Activated CD8-positive, alpha-beta T cell treated with anti-CD3 and anti-CD28 coated beads, Interleukin-2, amount 10 ng/mL, durations not matched to agents 7 days and 5 days (primary cell): Measurements from ENCODE around the gene GUCA1C. TPM values are rescaled to one million over a fixed set of nuclear protein-coding genes. Genes with fewer than 3 reads are reported as not detected.

ENCODE experiments used
- ATAC-seq: fragments of 150-1000 bp; cut with Tn5 transposase; one replicate; pipeline ENCODE4 v1.10.0; 2021; ENCODE audit warnings: moderate library complexity
- CTCF ChIA-PET: fragments of 350-600 bp; sonication (Branson Sonifier 250); formaldehyde crosslinking; loops from one replicate; lab custom pipeline; 2021; ENCODE audit warnings: antibody characterized with exemption; lab: Charles Lee
- POLR2A ChIA-PET: fragments of 350-600 bp; sonication (Branson Sonifier 250); formaldehyde crosslinking; loops from one replicate; lab custom pipeline; 2021; ENCODE audit warnings: antibody characterized with exemption; lab: Charles Lee
- DNase-seq: peaks from one replicate; pipeline ENCODE4 v3.0.0-alpha.2; 2020
- H3K27ac Mint-ChIP-seq: one replicate; pipeline ENCODE4 v1.8.0; 2021; ENCODE audit warnings: mild to moderate bottlenecking, mixed read lengths
- H3K27me3 Mint-ChIP-seq: one replicate; pipeline ENCODE4 v1.8.0; 2021; ENCODE audit warnings: low read depth, mixed read lengths
- H3K36me3 Mint-ChIP-seq: one replicate; pipeline ENCODE4 v1.8.0; 2021; ENCODE audit warnings: low read depth, mixed read lengths
- H3K4me1 Mint-ChIP-seq: one replicate; pipeline ENCODE4 v1.8.0; 2021; ENCODE audit warnings: low read depth, mixed read lengths
- H3K4me3 Mint-ChIP-seq: one replicate; pipeline ENCODE4 v1.8.0; 2021; ENCODE audit warnings: mild to moderate bottlenecking, mixed read lengths
- H3K9me3 Mint-ChIP-seq: one replicate; pipeline ENCODE4 v1.8.0; 2022; ENCODE audit warnings: mixed read lengths; ENCODE audit not compliant: insufficient read depth
- total RNA-seq, 2 experiments: library from RNA; stranded (reverse); gene quantifications; one replicate each; pipeline ENCODE4 v1.2.3, GENCODE V29; 2021

GUCA1C gene
- total RNA-seq, 2 experiments from 2014 or later, result not detected

- H3K27ac Mint-ChIP-seq, result no peak overlapping the region
- ChIA-PET POLR2A (no interaction called here), CTCF (interaction anchor here (0.6 to 1.2 kb wide), 2 partner anchors 16 to 152 kb away, joined by 4 to 8 read pairs; no protein-coding TSS in a partner anchor)
- H3K9me3 Mint-ChIP-seq, result no peaks in the 10 kb centered on the region
- H3K36me3 Mint-ChIP-seq, result peaks cover 3% of the 10 kb centered on the region
- DNase-seq (no peak), ATAC-seq (no peak)
- no peak overlapping the region for H3K4me3 Mint-ChIP-seq
- H3K27me3 Mint-ChIP-seq, result no peaks in the 10 kb centered on the region
- peaks cover 24% of the 10 kb centered on the region for H3K4me1 Mint-ChIP-seq
Measured at GRCh38 chr3:108899530-108899929, 54.1 kb downstream of the GUCA1C start.

DNA sequence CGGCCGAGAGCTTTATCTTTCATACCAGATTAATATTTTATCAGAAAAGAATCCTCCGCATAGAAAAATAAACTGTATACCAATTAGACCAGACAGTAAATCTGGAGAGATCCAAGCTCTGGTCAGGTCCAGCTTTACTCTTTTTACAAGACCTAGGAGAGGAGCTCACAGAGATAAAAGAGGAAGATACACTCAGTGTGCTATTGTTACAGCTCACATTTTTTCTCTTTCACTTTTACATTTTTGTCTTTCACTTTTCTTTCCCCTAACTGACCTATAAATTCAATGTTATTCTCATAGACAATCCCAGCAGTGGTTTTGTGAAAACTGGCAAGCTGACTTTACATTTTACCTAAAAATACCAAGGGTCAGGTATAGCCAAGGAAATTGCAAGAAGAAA is 55.8 kb downstream of the GUCA1C start:
- Mint-ChIP-seq H3K9me3 (no peaks in the 10 kb centered on the region), H3K27me3 (no peaks in the 10 kb centered on the region), H3K36me3 (peaks cover 3% of the 10 kb centered on the region), H3K4me1 (peaks cover 24% of the 10 kb centered on the region), H3K4me3 (peak overlapping the region; percentile 17), H3K27ac (peak overlapping the region; percentile 70)
- ChIA-PET CTCF (interaction anchor here (0.7 to 1.5 kb wide), 7 partner anchors 11 to 235 kb away, joined by 3 to 14 read pairs (median 3); no protein-coding TSS in a partner anchor), POLR2A (no interaction called here)
- DNase-seq, result no peak
- peak; percentile 73 for ATAC-seq

GRCh38 chr3:108894981-108895380 is 58.7 kb downstream of the GUCA1C start:
- H3K27me3 Mint-ChIP-seq, result no peaks in the 10 kb centered on the region
- no peak overlapping the region for H3K27ac Mint-ChIP-seq
- ATAC-seq (no peak), DNase-seq (no peak)
- H3K4me1 Mint-ChIP-seq, result peaks cover 15% of the 10 kb centered on the region
- H3K9me3 Mint-ChIP-seq, result no peaks in the 10 kb centered on the region
- CTCF ChIA-PET, result interaction anchor here (2.3 kb wide), 1 partner anchor 20 kb away, joined by 13 read pairs; no protein-coding TSS in a partner anchor
- H3K36me3 Mint-ChIP-seq, result no peaks in the 10 kb centered on the region
- POLR2A ChIA-PET, result no interaction called here
- no peak overlapping the region for H3K4me3 Mint-ChIP-seq

DNA sequence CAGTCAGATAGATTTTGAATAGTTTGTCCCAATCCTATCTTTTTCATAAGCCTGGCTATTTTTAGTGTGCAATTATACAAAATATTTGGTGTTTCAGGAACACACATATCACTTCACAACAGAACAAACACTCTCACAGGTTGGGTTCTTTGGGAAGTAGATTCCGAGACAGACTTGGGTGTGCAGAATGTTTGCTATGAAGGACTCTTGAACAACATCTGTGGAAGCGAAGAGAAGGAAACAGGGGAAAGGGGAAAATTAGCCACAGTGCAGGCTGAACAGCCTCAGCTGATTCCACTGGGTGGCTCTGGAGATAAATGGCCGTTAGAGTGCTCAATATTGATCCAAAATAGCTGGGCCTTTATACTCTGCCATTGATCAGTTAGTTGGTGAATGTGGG is 61.8 kb downstream of the GUCA1C start:
- DNase-seq, result no peak
- ChIA-PET POLR2A (no interaction called here), CTCF (no interaction called here)
- H3K27ac Mint-ChIP-seq, result no peak overlapping the region
- H3K27me3 Mint-ChIP-seq, result no peaks in the 10 kb centered on the region
- H3K9me3 Mint-ChIP-seq, result no peaks in the 10 kb centered on the region
- H3K4me1 Mint-ChIP-seq, result peaks cover under 1% of the 10 kb centered on the region
- no peaks in the 10 kb centered on the region for H3K36me3 Mint-ChIP-seq
- ATAC-seq, result no peak
- H3K4me3 Mint-ChIP-seq, result no peak overlapping the region

DNA sequence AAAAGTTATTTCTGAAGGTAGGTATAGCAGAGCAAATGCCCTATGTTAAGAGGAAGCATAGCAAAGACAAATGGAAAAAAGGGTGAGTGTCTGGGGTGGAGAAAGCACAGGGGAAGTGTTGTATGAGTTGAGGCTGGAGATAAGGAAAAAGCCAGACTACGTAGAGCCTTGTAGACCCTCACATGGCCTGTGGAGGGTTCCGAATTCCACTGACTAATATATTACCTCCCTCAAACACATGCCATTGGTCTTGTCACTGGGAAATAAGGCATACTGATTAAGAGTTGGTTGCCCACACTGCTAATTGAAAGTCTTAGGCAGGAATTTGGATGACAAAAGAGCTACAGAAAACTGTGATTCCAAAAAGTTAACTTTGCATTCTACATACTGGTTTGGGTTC is 65.9 kb downstream of the GUCA1C start:
- Mint-ChIP-seq H3K9me3 (no peaks in the 10 kb centered on the region), H3K4me1 (peaks cover 9% of the 10 kb centered on the region), H3K27ac (no peak overlapping the region), H3K4me3 (no peak overlapping the region), H3K36me3 (no peaks in the 10 kb centered on the region), H3K27me3 (no peaks in the 10 kb centered on the region)
- ChIA-PET CTCF (interaction anchor here (1.3 kb wide), 2 partner anchors 11 to 81 kb away, joined by 3 read pairs; no protein-coding TSS in a partner anchor), POLR2A (no interaction called here)
- DNase-seq (no peak), ATAC-seq (no peak)

DNA sequence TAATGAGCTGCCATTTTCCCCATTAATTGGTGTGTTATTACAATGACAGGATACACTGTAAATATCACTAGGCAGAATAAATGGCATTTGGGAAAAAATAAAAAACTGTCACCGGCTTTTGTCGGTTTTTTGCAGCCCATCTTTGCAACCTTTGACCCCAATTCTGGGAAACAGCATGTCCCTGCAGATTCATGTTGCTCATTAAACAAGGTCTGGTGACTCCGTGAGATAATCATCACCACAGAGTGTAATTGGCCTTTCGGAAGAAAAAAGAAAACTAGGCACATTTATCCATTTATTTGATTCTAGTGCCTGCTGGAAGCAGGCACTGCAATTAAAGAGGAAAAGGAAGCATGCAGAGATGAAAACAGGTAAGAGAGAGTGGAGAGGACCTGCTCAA is 66.6 kb downstream of the GUCA1C start:
- DNase-seq (no peak), ATAC-seq (no peak)
- ChIA-PET CTCF (interaction anchor here (1.3 kb wide), 3 partner anchors 10 to 80 kb away, joined by 3 read pairs; no protein-coding TSS in a partner anchor), POLR2A (no interaction called here)
- no peaks in the 10 kb centered on the region for H3K27me3 Mint-ChIP-seq
- peaks cover 9% of the 10 kb centered on the region for H3K4me1 Mint-ChIP-seq
- H3K27ac Mint-ChIP-seq, result no peak overlapping the region
- no peaks in the 10 kb centered on the region for H3K36me3 Mint-ChIP-seq
- H3K9me3 Mint-ChIP-seq, result no peaks in the 10 kb centered on the region
- no peak overlapping the region for H3K4me3 Mint-ChIP-seq

DNA sequence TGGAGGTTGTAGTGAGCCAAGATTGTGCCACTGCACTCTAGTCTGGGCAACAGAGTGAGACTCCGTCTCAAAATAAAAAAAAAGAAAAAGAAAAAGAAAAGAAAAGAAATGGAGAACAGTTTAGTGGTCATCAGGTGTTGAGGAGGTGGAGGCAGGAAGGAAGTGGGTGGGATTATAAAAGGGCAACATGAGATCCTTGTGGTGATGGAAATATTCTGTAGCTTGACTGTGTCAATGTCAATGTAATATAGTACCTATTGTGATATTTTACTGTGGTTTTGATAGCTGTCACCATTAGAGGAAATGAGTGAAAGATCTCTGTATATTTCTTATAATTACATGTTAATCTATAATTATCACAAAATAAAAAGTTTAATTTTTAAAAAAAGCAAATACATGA is 70.3 kb downstream of the GUCA1C start:
- no peaks in the 10 kb centered on the region for H3K27me3 Mint-ChIP-seq
- ATAC-seq (no peak), DNase-seq (no peak)
- ChIA-PET POLR2A (no interaction called here), CTCF (interaction anchor here (0.9 to 2.4 kb wide), 2 partner anchors 31 to 32 kb away, joined by 3 to 12 read pairs; no protein-coding TSS in a partner anchor)
- H3K4me1 Mint-ChIP-seq, result peaks cover 9% of the 10 kb centered on the region
- peak overlapping the region; percentile 58 for H3K27ac Mint-ChIP-seq
- no peaks in the 10 kb centered on the region for H3K9me3 Mint-ChIP-seq
- no peaks in the 10 kb centered on the region for H3K36me3 Mint-ChIP-seq
- H3K4me3 Mint-ChIP-seq, result no peak overlapping the region

DNA sequence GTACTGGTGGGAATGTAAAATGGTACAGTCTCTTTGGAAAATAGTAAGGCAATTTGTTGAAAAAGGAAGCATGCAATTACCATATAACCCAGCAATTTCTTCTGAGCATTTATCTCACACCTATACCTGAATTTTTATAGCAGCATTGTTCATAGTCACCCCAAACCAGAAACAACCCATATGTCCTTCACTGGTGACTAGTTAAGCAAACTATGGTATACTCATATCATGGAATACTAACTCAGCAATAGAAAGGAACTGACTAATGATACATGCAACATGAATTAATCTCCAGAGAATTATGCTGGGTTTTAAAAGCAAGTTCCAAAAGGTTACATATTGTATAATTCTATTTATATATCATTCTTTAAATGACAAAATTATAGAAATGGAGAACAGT is 70.9 kb downstream of the GUCA1C start:
- ATAC-seq, result no peak
- H3K4me1 Mint-ChIP-seq, result peaks cover 9% of the 10 kb centered on the region
- ChIA-PET CTCF (interaction anchor here (0.9 to 1.3 kb wide), 2 partner anchors 32 to 59 kb away, joined by 3 read pairs; no protein-coding TSS in a partner anchor), POLR2A (no interaction called here)
- H3K27ac Mint-ChIP-seq, result no peak overlapping the region
- no peak for DNase-seq
- H3K27me3 Mint-ChIP-seq, result no peaks in the 10 kb centered on the region
- H3K9me3 Mint-ChIP-seq, result no peaks in the 10 kb centered on the region
- H3K36me3 Mint-ChIP-seq, result no peaks in the 10 kb centered on the region
- no peak overlapping the region for H3K4me3 Mint-ChIP-seq

DNA sequence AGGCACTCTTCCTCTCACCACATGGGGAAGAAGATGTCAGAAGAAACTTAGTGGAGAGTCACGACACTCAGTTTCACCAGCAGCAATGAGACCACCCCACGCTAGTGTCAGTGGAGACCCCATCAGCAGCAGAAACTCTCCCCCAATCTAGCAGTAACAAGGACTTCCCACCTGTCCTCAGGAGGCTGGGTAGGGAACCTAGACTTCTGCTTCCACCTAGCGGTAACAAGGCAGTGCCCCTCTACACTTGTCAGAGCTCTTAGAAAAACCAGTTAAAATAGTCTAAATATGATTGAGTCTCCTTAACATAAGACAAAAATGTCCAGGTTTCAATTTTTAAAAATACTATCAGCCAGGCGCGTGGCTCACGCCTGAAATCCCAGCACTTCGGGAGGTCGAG is 73.8 kb downstream of the GUCA1C start:
- H3K9me3 Mint-ChIP-seq, result no peaks in the 10 kb centered on the region
- H3K27ac Mint-ChIP-seq, result no peak overlapping the region
- DNase-seq (no peak), ATAC-seq (no peak)
- H3K4me3 Mint-ChIP-seq, result no peak overlapping the region
- peaks cover 9% of the 10 kb centered on the region for H3K4me1 Mint-ChIP-seq
- CTCF ChIA-PET, result no interaction called here
- no peaks in the 10 kb centered on the region for H3K36me3 Mint-ChIP-seq
- POLR2A ChIA-PET, result no interaction called here
- no peaks in the 10 kb centered on the region for H3K27me3 Mint-ChIP-seq

- no peaks in the 10 kb centered on the region for H3K36me3 Mint-ChIP-seq
- ChIA-PET POLR2A (no interaction called here), CTCF (interaction anchor here (0.6 to 1.6 kb wide), 2 partner anchors 36 to 38 kb away, joined by 3 to 4 read pairs; no protein-coding TSS in a partner anchor)
- no peak overlapping the region for H3K27ac Mint-ChIP-seq
- no peaks in the 10 kb centered on the region for H3K27me3 Mint-ChIP-seq
- H3K4me3 Mint-ChIP-seq, result no peak overlapping the region
- no peaks in the 10 kb centered on the region for H3K9me3 Mint-ChIP-seq
- DNase-seq (no peak), ATAC-seq (no peak)
- H3K4me1 Mint-ChIP-seq, result no peaks in the 10 kb centered on the region
Measured at GRCh38 chr3:108877901-108878300, 75.8 kb downstream of the GUCA1C start.

DNA sequence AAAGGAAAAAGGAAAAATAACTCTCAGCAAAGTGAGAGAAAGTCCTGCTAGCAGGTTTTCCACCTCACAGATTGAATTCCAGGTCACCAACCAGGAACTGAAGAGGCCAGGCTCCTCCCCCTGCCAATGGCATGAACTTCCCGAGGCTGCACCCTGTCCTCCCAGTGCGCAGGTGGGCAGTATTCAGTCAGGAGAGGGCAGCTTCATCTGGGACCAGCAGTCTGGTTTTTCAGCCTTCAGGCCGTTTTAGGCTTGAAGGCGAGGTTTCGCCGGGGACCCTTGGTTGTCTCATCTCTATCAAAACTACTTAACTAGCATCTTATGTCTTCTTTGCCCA is 89.9 kb downstream of the GUCA1C start:
- peaks cover 4% of the 10 kb centered on the region for H3K9me3 Mint-ChIP-seq
- ATAC-seq (no peak), DNase-seq (no peak)
- no peak overlapping the region for H3K27ac Mint-ChIP-seq
- H3K27me3 Mint-ChIP-seq, result no peaks in the 10 kb centered on the region
- CTCF ChIA-PET, result interaction anchor here (2.4 kb wide), 1 partner anchor 51 kb away, joined by 11 read pairs; no protein-coding TSS in a partner anchor
- H3K4me3 Mint-ChIP-seq, result no peak overlapping the region
- peaks cover 62% of the 10 kb centered on the region for H3K36me3 Mint-ChIP-seq
- POLR2A ChIA-PET, result no interaction called here
- H3K4me1 Mint-ChIP-seq, result peaks cover 29% of the 10 kb centered on the region

DNA sequence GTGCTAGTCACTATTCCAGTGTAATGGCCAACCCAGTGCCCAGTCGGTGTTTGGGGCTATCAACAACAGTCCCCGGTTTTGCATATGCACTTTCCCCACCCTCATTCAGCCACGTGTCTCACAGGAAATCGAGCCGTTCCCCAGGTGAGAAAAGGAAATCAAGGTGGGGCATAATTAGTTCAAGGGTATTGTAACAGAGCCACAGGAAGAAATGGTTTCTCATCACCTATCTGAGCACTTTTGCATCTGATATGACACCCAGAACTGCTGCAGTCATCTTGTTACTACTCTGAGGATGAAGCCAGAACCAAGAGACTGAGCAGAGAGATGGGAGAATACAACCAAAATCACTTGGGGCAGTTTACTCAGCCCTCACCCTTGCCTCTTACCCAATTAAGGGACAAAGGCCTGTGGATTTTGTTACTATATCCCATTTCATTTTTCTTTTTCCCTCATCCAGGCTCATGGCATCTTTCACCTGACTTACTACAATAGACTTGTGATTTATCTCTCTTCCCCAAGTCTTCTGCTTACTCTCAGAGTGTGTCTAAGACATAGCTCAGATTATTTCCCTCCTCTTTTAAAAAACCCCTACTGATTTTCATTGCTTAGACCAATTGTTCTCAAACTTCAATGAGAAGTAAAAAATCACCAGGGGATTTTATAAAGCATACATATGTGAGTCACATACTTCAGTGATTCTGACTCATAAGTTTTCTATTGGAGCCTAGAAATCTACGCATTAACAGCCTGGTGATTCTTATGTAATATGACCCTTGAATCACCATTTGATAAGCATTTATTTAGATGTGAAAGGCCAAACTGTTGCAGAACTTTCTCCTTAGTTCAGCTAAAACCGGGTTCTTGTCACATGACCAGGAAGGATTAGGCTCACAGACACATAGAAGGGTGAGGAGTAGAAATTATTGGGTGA is 90.5 kb downstream of the GUCA1C start:
- DNase-seq, result no peak
- ATAC-seq, result peak; percentile 39
- no peak overlapping the region for H3K4me3 Mint-ChIP-seq
- H3K9me3 Mint-ChIP-seq, result peaks cover 10% of the 10 kb centered on the region
- H3K4me1 Mint-ChIP-seq, result peaks cover 33% of the 10 kb centered on the region
- ChIA-PET CTCF (interaction anchor here (1.0 to 2.4 kb wide), 3 partner anchors 38 to 52 kb away, joined by 3 to 11 read pairs (median 3); no protein-coding TSS in a partner anchor), POLR2A (interaction anchor here (0.6 kb wide), 1 partner anchor 28 kb away, joined by 3 read pairs; no protein-coding TSS in a partner anchor)
- H3K27ac Mint-ChIP-seq, result peak overlapping the region; percentile 77
- H3K36me3 Mint-ChIP-seq, result peaks cover 68% of the 10 kb centered on the region
- H3K27me3 Mint-ChIP-seq, result no peaks in the 10 kb centered on the region
